ENCODE results near the gene PAK2. TPM values are rescaled to one million over a fixed set of nuclear protein-coding genes. Genes with fewer than 3 reads are reported as not detected.
A peak's percentile ranks its signal among the peaks of the same experiment; 100 is the strongest.
"Not testable (repeated sequence)": the region's sequence is repeated elsewhere in the genome, so short reads cannot be mapped to it uniquely, and the experiment has no call there.

PAK2 gene
- total and polyA plus RNA-seq, 10 donors: 21.2 to 113 (median 99.9) TPM

DNA sequence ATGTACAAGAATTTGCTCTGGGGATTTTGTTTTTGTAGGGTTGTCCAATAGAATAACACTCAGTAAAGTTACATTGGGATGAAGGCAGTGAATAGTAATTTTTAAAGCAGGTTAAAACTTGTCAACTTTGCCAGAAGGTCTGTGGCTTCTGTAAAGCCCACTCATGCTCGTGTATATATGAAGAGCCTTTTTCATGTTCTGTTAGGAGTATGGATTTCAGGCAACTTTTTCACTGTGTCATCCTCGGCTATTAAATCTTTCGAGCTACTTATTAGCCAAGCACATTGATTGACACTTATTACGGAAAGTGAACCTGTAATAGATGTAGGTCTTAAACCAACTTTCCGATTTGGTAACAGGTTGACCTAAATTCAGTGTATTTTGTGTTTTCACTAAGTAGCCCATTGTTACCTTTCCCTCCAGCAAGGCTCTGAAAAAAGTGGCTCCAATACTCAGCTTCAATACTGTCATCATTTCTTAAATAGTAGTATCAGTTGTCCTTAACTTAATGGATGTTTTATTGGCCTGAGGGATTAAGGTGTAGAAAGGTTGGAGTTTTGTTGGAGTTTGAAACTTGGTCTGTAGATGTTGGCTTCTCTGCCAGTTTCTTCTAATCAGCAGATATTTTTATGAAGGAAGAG lies 1.7 kb downstream of the PAK2 start:
- peaks cover 0 to 13% (median 2%) of the 10 kb centered on the region in 6 donors for H3K36me3 ChIP-seq
- 17 to 41% (median 22%) methylated on average over 5 of the region's 5 CpGs for WGBS, 5 donors
- H3K27ac ChIP-seq: peak overlapping the region; percentile 95 to 100 (median 98)
- TF ChIP-seq POLR2AphosphoS5 (IDR thresholded peaks at IDR 0.05) (no peak), CTCF (IDR thresholded peaks at IDR 0.05 in 8 of 11, conservative IDR thresholded peaks at IDR 0.05 in 3 of 11) (no peak), POLR2A (IDR thresholded peaks at IDR 0.05) (no peak)
- H3K27me3 ChIP-seq (replicated peaks in 1 of 7): no peaks in the 10 kb centered on the region
- H3K4me1 ChIP-seq: peaks cover 19 to 67% (median 54%) of the 10 kb centered on the region in 6 donors
- H3K4me3 ChIP-seq: peak overlapping the region; percentile 74 to 92 (median 88)
- H3K9me3 ChIP-seq: no peaks in the 10 kb centered on the region
- intact Hi-C loops (cut with DNase I; ENCODE audit: low total_unique reads): no loop called here
- no peak for DNase-seq

DNA sequence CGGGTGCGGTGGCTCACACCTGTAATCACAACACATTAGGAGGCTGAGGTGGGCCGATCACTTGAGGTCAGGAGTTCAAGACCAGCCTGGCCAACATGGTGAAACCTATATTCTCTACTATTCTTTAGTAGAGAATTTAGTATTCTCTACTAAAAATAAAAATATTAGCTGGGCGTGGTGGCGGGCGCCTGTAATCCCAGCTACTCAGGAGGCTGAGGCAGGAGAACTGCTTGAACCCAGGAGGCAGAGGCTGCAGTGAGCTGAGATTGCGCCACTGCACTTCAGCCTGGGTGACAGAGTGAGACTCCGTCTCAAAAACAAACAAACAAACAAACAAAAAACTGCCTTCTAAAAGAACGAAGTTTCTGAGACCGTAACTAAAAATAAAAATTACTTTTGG lies 3.9 kb downstream of the PAK2 start:
- 89 to 96% (median 91%) methylated on average over 10 of the region's 10 CpGs for WGBS, 5 donors
- Histone ChIP-seq H3K27ac (peak overlapping the region in 1 of 8 donors; percentile 8), H3K4me1 (peaks cover 21 to 78% (median 66%) of the 10 kb centered on the region in 6 donors), H3K36me3 (peaks cover 0 to 27% (median 2%) of the 10 kb centered on the region in 6 donors)
- intact Hi-C loops (cut with DNase I; ENCODE audit: low total_unique reads); DNase-seq; H3K9me3 ChIP-seq; H3K4me3 ChIP-seq; H3K27me3 ChIP-seq (replicated peaks in 1 of 7): not testable (repeated sequence)

DNA sequence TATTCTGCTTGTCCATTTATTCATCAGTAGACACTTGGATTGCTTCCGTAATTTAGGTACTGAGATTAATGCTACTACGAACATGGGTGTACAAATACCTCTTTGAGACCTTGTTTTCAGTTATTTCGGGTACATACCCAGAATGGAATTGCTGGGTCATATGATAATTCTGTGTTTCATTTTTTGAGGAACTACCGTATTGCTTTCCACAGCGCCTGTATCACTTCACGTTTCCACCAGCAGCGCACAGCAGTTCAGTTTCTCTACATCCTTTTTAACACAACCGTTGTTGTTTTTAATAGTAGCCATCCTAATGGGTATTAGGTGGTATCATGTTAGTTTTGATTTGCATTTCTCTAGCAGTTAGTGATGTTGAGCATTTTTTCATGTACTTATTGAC lies 9.5 kb downstream of the PAK2 start:
- Histone ChIP-seq H3K4me3 (no peak overlapping the region), H3K27me3 (replicated peaks in 1 of 7) (no peaks in the 10 kb centered on the region), H3K27ac (peak overlapping the region in 3 of 8 donors; percentile 30 to 43 (median 32)), H3K9me3 (peaks cover 0 to 6% (median 0%) of the 10 kb centered on the region in 8 donors), H3K36me3 (peaks cover 0 to 62% (median 4%) of the 10 kb centered on the region in 6 donors), H3K4me1 (peaks cover 3 to 80% (median 57%) of the 10 kb centered on the region in 6 donors)
- DNase-seq: no peak
- intact Hi-C loops (cut with DNase I; ENCODE audit: low total_unique reads): no loop called here
- TF ChIP-seq POLR2A (IDR thresholded peaks at IDR 0.05): no peak
- TF ChIP-seq CTCF (IDR thresholded peaks at IDR 0.05 in 8 of 11, conservative IDR thresholded peaks at IDR 0.05 in 3 of 11): peak in 1 of 11 experiments; percentile 26
- TF ChIP-seq POLR2AphosphoS5 (IDR thresholded peaks at IDR 0.05): no peak
- 48 to 66% (median 55%) methylated on average over 8 of the region's 8 CpGs for WGBS, 5 donors

GRCh38 chr3:196753201-196753600 lies 13.5 kb downstream of the PAK2 start:
- intact Hi-C loops (cut with DNase I; ENCODE audit: low total_unique reads): no loop called here
- no peak overlapping the region for H3K4me3 ChIP-seq
- peaks cover 0 to 69% (median 7%) of the 10 kb centered on the region in 6 donors for H3K36me3 ChIP-seq
- WGBS, 5 donors: 91 to 98% (median 97%) methylated on average over 8 of the region's 8 CpGs
- peaks cover 6 to 68% (median 42%) of the 10 kb centered on the region in 6 donors for H3K4me1 ChIP-seq
- DNase-seq: no peak
- H3K27me3 ChIP-seq (replicated peaks in 1 of 7): no peaks in the 10 kb centered on the region
- TF ChIP-seq POLR2AphosphoS5 (IDR thresholded peaks at IDR 0.05) (no peak), POLR2A (IDR thresholded peaks at IDR 0.05) (no peak), CTCF (IDR thresholded peaks at IDR 0.05 in 8 of 11, conservative IDR thresholded peaks at IDR 0.05 in 3 of 11) (no peak)
- H3K27ac ChIP-seq: peak overlapping the region in 1 of 8 donors; percentile 25
- peaks cover 2 to 23% (median 17%) of the 10 kb centered on the region in 8 donors for H3K9me3 ChIP-seq
